Stimulated activated CD4-positive, alpha-beta T cell treated with anti-CD3 and anti-CD28 coated beads, Interleukin-1b, Interleukin-23, amount 100 ng/mL, for 4 hours (primary cell): ENCODE measurements around the gene MGAT5B.

Experiments
- DNase-seq, 2 donors: peaks; one replicate each; pipeline ENCODE4 v3.0.0-alpha.2; 2020; ENCODE audit warnings: low read depth in 2 of 2

Gene MGAT5B

GRCh38 chr17:76926237-76926866 is 58.1 kb downstream of the MGAT5B start:
- DNase-seq: no peak

- DNase-seq: no peak
These were observed 59.4 kb downstream of the MGAT5B start for GRCh38 chr17:76927577-76927976.

GRCh38 chr17:76927982-76928381 is 59.8 kb downstream of the MGAT5B start:
- no peak for DNase-seq

- DNase-seq: no peak
These were observed 60.9 kb downstream of the MGAT5B start for GRCh38 chr17:76929148-76929547.

- DNase-seq: no peak
These were observed 61.4 kb downstream of the MGAT5B start for GRCh38 chr17:76929601-76930000.

GRCh38 chr17:76930107-76930506 is 61.9 kb downstream of the MGAT5B start:
- DNase-seq: no peak

- no peak for DNase-seq
These were observed 64.5 kb downstream of the MGAT5B start for GRCh38 chr17:76932402-76933333.

- DNase-seq: no peak
These were observed 66.5 kb downstream of the MGAT5B start for GRCh38 chr17:76934561-76935320.

- no peak for DNase-seq
These were observed 67.1 kb downstream of the MGAT5B start for GRCh38 chr17:76935331-76935730.

- no peak for DNase-seq
These were observed 69.0 kb downstream of the MGAT5B start for GRCh38 chr17:76937238-76937637.

- no peak for DNase-seq
These were observed 69.8 kb downstream of the MGAT5B start for GRCh38 chr17:76938009-76938408.

- no peak for DNase-seq
These were observed 72.1 kb downstream of the MGAT5B start for GRCh38 chr17:76940295-76940694.

- no peak for DNase-seq
These were observed 72.6 kb downstream of the MGAT5B start for GRCh38 chr17:76940738-76941350.

- no peak for DNase-seq
These were observed 75.0 kb downstream of the MGAT5B start for GRCh38 chr17:76943202-76943601.

- DNase-seq: no peak
These were observed 75.6 kb downstream of the MGAT5B start for GRCh38 chr17:76943781-76944213.

- no peak for DNase-seq
These were observed 76.3 kb downstream of the MGAT5B start for GRCh38 chr17:76944477-76944876.

GRCh38 chr17:76946111-76946771 is 78.0 kb downstream of the MGAT5B start:
- DNase-seq: no peak

GRCh38 chr17:76946772-76947135 is 78.5 kb downstream of the MGAT5B start:
- no peak for DNase-seq

GRCh38 chr17:76947309-76947708 is 79.1 kb downstream of the MGAT5B start:
- no peak for DNase-seq

GRCh38 chr17:76947771-76948170 is 79.6 kb downstream of the MGAT5B start:
- DNase-seq: no peak

GRCh38 chr17:76948301-76948700 is 80.1 kb downstream of the MGAT5B start:
- DNase-seq: no peak
